ENCODE measurements around the gene KRT74. TPM values are rescaled to one million over a fixed set of nuclear protein-coding genes. Genes with fewer than 3 reads are reported as not detected.

KRT74 gene
- total and polyA plus RNA-seq, 2 donors, result not detected

Other genes starting within 250 kb of the KRT74 start
- gene KRT85, start 206.4 kb downstream of the KRT74 start, total RNA-seq, result not detected
- gene KRT85, start 206.4 kb downstream of the KRT74 start, polyA plus RNA-seq, result not detected
- not detected for gene KRT84, start 188.2 kb downstream of the KRT74 start, total RNA-seq
- gene KRT84, start 188.2 kb downstream of the KRT74 start, polyA plus RNA-seq, result not detected
- not detected for gene KRT82, start 167.5 kb downstream of the KRT74 start, total RNA-seq
- 0.06 TPM for gene KRT82, start 167.5 kb downstream of the KRT74 start, polyA plus RNA-seq
- gene KRT75, start 139.5 kb downstream of the KRT74 start, total RNA-seq, result not detected
- gene KRT75, start 139.5 kb downstream of the KRT74 start, polyA plus RNA-seq, result not detected
- gene KRT6B, start 121.7 kb downstream of the KRT74 start, total RNA-seq, result not detected
- not detected for gene KRT6B, start 121.7 kb downstream of the KRT74 start, polyA plus RNA-seq
- gene KRT6C, start 100.0 kb downstream of the KRT74 start, total RNA-seq, result not detected
- gene KRT6C, start 100.0 kb downstream of the KRT74 start, polyA plus RNA-seq, result not detected
- gene KRT6A, start 80.6 kb downstream of the KRT74 start, total RNA-seq, result not detected
- 0.11 TPM for gene KRT6A, start 80.6 kb downstream of the KRT74 start, polyA plus RNA-seq
- 55.4 TPM for gene KRT5, start 53.4 kb downstream of the KRT74 start, total RNA-seq
- 31.2 TPM for gene KRT5, start 53.4 kb downstream of the KRT74 start, polyA plus RNA-seq
- not detected for gene KRT71, start 20.7 kb downstream of the KRT74 start, total RNA-seq
- gene KRT71, start 20.7 kb downstream of the KRT74 start, polyA plus RNA-seq, result not detected
- gene KRT72, start 27.6 kb upstream of the KRT74 start, total RNA-seq, result not detected
- not detected for gene KRT72, start 27.6 kb upstream of the KRT74 start, polyA plus RNA-seq
- gene KRT73, start 44.7 kb upstream of the KRT74 start, total RNA-seq, result 0.11 TPM
- not detected for gene KRT73, start 44.7 kb upstream of the KRT74 start, polyA plus RNA-seq
- not detected for gene KRT2, start 78.4 kb upstream of the KRT74 start, total RNA-seq
- not detected for gene KRT2, start 78.4 kb upstream of the KRT74 start, polyA plus RNA-seq
- 0.42 TPM for gene KRT1, start 106.6 kb upstream of the KRT74 start, total RNA-seq
- not detected for gene KRT1, start 106.6 kb upstream of the KRT74 start, polyA plus RNA-seq
- gene KRT77, start 129.7 kb upstream of the KRT74 start, total RNA-seq, result not detected
- not detected for gene KRT77, start 129.7 kb upstream of the KRT74 start, polyA plus RNA-seq
- gene KRT76, start 203.5 kb upstream of the KRT74 start, total RNA-seq, result not detected
- not detected for gene KRT76, start 203.5 kb upstream of the KRT74 start, polyA plus RNA-seq
- gene KRT3, start 222.3 kb upstream of the KRT74 start, total RNA-seq, result not detected
- not detected for gene KRT3, start 222.3 kb upstream of the KRT74 start, polyA plus RNA-seq
- gene KRT4, start 240.3 kb upstream of the KRT74 start, total RNA-seq, result 6.3 TPM
- not detected for gene KRT4, start 240.3 kb upstream of the KRT74 start, polyA plus RNA-seq